HPDE6-E6E7 (cell line): Measurements from ENCODE around the gene PFKFB3.
"Not testable (repeated sequence)": the region's sequence is repeated elsewhere in the genome, so short reads cannot be mapped to it uniquely, and the experiment has no call there.

ENCODE experiments used
- DNase-seq: peaks from one replicate; pipeline ENCODE4 v3.0.0; 2011; ENCODE audit warnings: missing footprints; ENCODE audit errors: extremely low spot score

PFKFB3 gene

GRCh38 chr10:6178581-6178980 lies 24.2 kb upstream of the PFKFB3 start:
- DNase-seq: no peak

- DNase-seq: no peak
Measured at GRCh38 chr10:6179078-6179477, 23.7 kb upstream of the PFKFB3 start.

GRCh38 chr10:6180480-6181110 lies 22.1 kb upstream of the PFKFB3 start:
- DNase-seq: no peak

GRCh38 chr10:6181249-6181648 lies 21.5 kb upstream of the PFKFB3 start:
- DNase-seq: no peak

GRCh38 chr10:6182454-6183098 lies 20.2 kb upstream of the PFKFB3 start:
- DNase-seq: no peak

GRCh38 chr10:6185039-6185716 lies 17.6 kb upstream of the PFKFB3 start:
- DNase-seq: no peak

- no peak for DNase-seq
Measured at GRCh38 chr10:6186894-6187256, 15.9 kb upstream of the PFKFB3 start.

GRCh38 chr10:6187278-6187677 lies 15.5 kb upstream of the PFKFB3 start:
- no peak for DNase-seq

GRCh38 chr10:6190033-6190432 lies 12.7 kb upstream of the PFKFB3 start:
- DNase-seq: not testable (repeated sequence)

- no peak for DNase-seq
Measured at GRCh38 chr10:6191147-6191546, 11.6 kb upstream of the PFKFB3 start.

GRCh38 chr10:6191569-6191968 lies 11.2 kb upstream of the PFKFB3 start:
- no peak for DNase-seq

GRCh38 chr10:6193342-6193741 lies 9.4 kb upstream of the PFKFB3 start:
- DNase-seq: not testable (repeated sequence)

GRCh38 chr10:6194311-6194710 lies 8.4 kb upstream of the PFKFB3 start:
- no peak for DNase-seq

- no peak for DNase-seq
Measured at GRCh38 chr10:6195376-6195775, 7.4 kb upstream of the PFKFB3 start.

- no peak for DNase-seq
Measured at GRCh38 chr10:6195846-6196245, 6.9 kb upstream of the PFKFB3 start.

- not testable (repeated sequence) for DNase-seq
Measured at GRCh38 chr10:6196524-6196923, 6.2 kb upstream of the PFKFB3 start.

GRCh38 chr10:6197321-6197720 lies 5.4 kb upstream of the PFKFB3 start:
- DNase-seq: no peak

- no peak for DNase-seq
Measured at GRCh38 chr10:6198171-6198570, 4.6 kb upstream of the PFKFB3 start.

GRCh38 chr10:6199131-6199733 lies 3.5 kb upstream of the PFKFB3 start:
- DNase-seq: no peak

- no peak for DNase-seq
Measured at GRCh38 chr10:6200440-6200733, 2.3 kb upstream of the PFKFB3 start.

GRCh38 chr10:6200734-6201515 lies 1.8 kb upstream of the PFKFB3 start:
- no peak for DNase-seq

GRCh38 chr10:6201516-6201975 lies 1.2 kb upstream of the PFKFB3 start:
- DNase-seq: no peak
